ENCODE measurements around the gene AFG3L2.

DNA sequence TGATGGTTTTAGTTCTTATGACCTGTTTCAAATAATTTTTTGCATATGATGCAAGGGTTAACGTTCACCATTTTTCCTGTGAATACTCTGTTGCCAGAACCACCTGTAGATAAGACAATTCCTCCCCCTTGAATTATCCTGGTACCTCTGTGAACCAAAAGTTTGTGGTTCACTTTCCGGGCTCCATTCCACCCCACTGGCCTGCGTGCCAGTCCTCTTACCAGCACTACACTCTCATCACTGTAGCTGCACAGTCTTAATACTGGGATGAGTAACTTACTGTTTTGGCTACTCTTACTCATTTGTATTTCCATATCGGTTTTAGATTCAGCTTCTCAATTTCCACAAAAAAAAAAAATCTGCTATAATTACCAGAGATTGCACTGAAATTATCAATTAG lies 34.4 kb downstream of the AFG3L2 start:
- TF ChIP-seq JUNB (CRISPR knock-in tag; conservative IDR thresholded peaks at IDR 0.05): no peak
- no peak for TF ChIP-seq HDAC6 (IDR thresholded peaks at IDR 0.05; ENCODE audit: low read depth, low read length)
- no peak for TF ChIP-seq ZNF121 (CRISPR knock-in tag; conservative IDR thresholded peaks at IDR 0.05)
- TF ChIP-seq MEF2A (IDR thresholded peaks at IDR 0.05; ENCODE audit: control insufficient read depth, low read depth, low read length): no peak
- TF ChIP-seq RUNX1 (IDR thresholded peaks at IDR 0.05; ENCODE audit: low read depth): no peak
